Common myeloid progenitor, CD34-positive (primary cell): ENCODE results near the gene NTRK3.

ENCODE experiments used
- CTCF ChIA-PET: fragments of 350-600 bp; sonication (Branson Sonifier 250); formaldehyde crosslinking; loops from one replicate; lab custom pipeline; 2021; ENCODE audit warnings: antibody characterized with exemption; lab: Charles Lee
- POLR2A ChIA-PET: fragments of 350-600 bp; sonication (Branson Sonifier 250); formaldehyde crosslinking; loops from one replicate; lab custom pipeline; 2021; ENCODE audit warnings: antibody characterized with exemption; lab: Charles Lee
- DNase-seq, 3 donors: peaks; one replicate each; pipeline versions ENCODE4 v3.0.0 to v3.0.0-alpha.2; 2013
- H3K27ac ChIP-seq, 2 experiments: 1 replicate in 1 of 2; 2 replicates in 1 of 2; pipeline ENCODE4 v1.7.0; 2013; ENCODE audit warnings: inconsistent platforms in 2 of 2, low read length in 2 of 2, mild to moderate bottlenecking in 2 of 2, low read depth in 1 of 2, moderate library complexity in 1 of 2; ENCODE audit not compliant: severe bottlenecking in 2 of 2, insufficient read depth in 1 of 2, poor library complexity in 1 of 2
- H3K27me3 ChIP-seq, 5 experiments: replicated peaks in 2 of 5; 1 replicate in 3 of 5; 2 replicates in 2 of 5; pipeline versions ENCODE4 v1.6.1 to v1.7.0; 2013; ENCODE audit warnings: low read length in 4 of 5, mild to moderate bottlenecking in 2 of 5, moderate library complexity in 2 of 5, inconsistent platforms in 1 of 5; ENCODE audit not compliant: insufficient read depth in 5 of 5, control insufficient read depth in 4 of 5
- H3K36me3 ChIP-seq, 4 experiments: 1 replicate in 2 of 4; 2 replicates in 2 of 4; pipeline versions ENCODE4 v1.6.1 to v1.7.0; 2013; ENCODE audit warnings: low read length in 3 of 4, control low read depth in 1 of 4, mild to moderate bottlenecking in 1 of 4; ENCODE audit not compliant: control insufficient read depth in 4 of 4, insufficient read depth in 4 of 4
- H3K4me1 ChIP-seq, 4 experiments: 1 replicate in 3 of 4; 2 replicates in 1 of 4; pipeline versions ENCODE4 v1.6.1 to v1.7.1; 2013; ENCODE audit warnings: low read length in 3 of 4, mild to moderate bottlenecking in 3 of 4, control low read depth in 1 of 4, inconsistent platforms in 1 of 4, moderate library complexity in 1 of 4; ENCODE audit not compliant: control insufficient read depth in 4 of 4, insufficient read depth in 4 of 4; ENCODE audit errors: control extremely low read depth in 1 of 4
- H3K4me3 ChIP-seq, 7 experiments: 1 replicate in 4 of 7; 2 replicates in 3 of 7; pipeline versions ENCODE4 v1.5.1 to v1.7.0; 2013; ENCODE audit warnings: mild to moderate bottlenecking in 7 of 7, low read length in 6 of 7, moderate library complexity in 6 of 7, inconsistent platforms in 2 of 7, low read depth in 2 of 7, control low read depth in 1 of 7; ENCODE audit not compliant: insufficient read depth in 4 of 7, control insufficient read depth in 1 of 7; ENCODE audit errors: extremely low read depth in 1 of 7
- H3K9me3 ChIP-seq, 5 experiments: 1 replicate in 4 of 5; 2 replicates in 1 of 5; pipeline versions ENCODE4 v1.6.1 to v1.7.1; 2013; ENCODE audit warnings: low read length in 4 of 5, mild to moderate bottlenecking in 2 of 5, inconsistent platforms in 1 of 5, low read depth in 1 of 5, moderate library complexity in 1 of 5; ENCODE audit not compliant: control insufficient read depth in 4 of 5, insufficient read depth in 2 of 5; ENCODE audit errors: control extremely low read depth in 1 of 5
- WGBS: methylation state at CpG from one replicate; pipeline ENCODE4 v1.1.5; 2013; ENCODE audit not compliant: insufficient coverage; 5-methylcytosine and 5-hydroxymethylcytosine counted together

Gene NTRK3

GRCh38 chr15:87924433-87924832 lies 332.1 kb downstream of the NTRK3 start:
- no peak for DNase-seq
- no peaks in the 10 kb centered on the region for H3K36me3 ChIP-seq
- peaks cover 0 to 7% (median 0%) of the 10 kb centered on the region in 5 experiments for H3K27me3 ChIP-seq
- H3K9me3 ChIP-seq: no peaks in the 10 kb centered on the region
- H3K4me1 ChIP-seq: no peaks in the 10 kb centered on the region
- H3K4me3 ChIP-seq: no peak overlapping the region
- POLR2A ChIA-PET: no interaction called here
- no peak overlapping the region for H3K27ac ChIP-seq
- WGBS: 86% methylated on average over 1 of the region's 1 CpG
- CTCF ChIA-PET: interaction anchor here (1.0 kb wide), 1 partner anchor 22 kb away, joined by 3 read pairs; no protein-coding TSS in a partner anchor

GRCh38 chr15:87919064-87919463 lies 337.5 kb downstream of the NTRK3 start:
- H3K27ac ChIP-seq: no peak overlapping the region
- POLR2A ChIA-PET: no interaction called here
- H3K4me1 ChIP-seq: no peaks in the 10 kb centered on the region
- CTCF ChIA-PET: no interaction called here
- WGBS: 93% methylated on average over 3 of the region's 3 CpGs
- H3K9me3 ChIP-seq: no peaks in the 10 kb centered on the region
- no peaks in the 10 kb centered on the region for H3K36me3 ChIP-seq
- no peak overlapping the region for H3K4me3 ChIP-seq
- no peak for DNase-seq
- peaks cover 0 to 7% (median 0%) of the 10 kb centered on the region in 5 experiments for H3K27me3 ChIP-seq

GRCh38 chr15:87917480-87917879 lies 339.1 kb downstream of the NTRK3 start:
- no peak for DNase-seq
- 86% methylated on average over 1 of the region's 2 CpGs for WGBS
- CTCF ChIA-PET: no interaction called here

GRCh38 chr15:87916208-87916607 lies 340.3 kb downstream of the NTRK3 start:
- Histone ChIP-seq H3K4me1 (no peaks in the 10 kb centered on the region), H3K27me3 (peaks cover 0 to 5% (median 0%) of the 10 kb centered on the region in 5 experiments), H3K4me3 (no peak overlapping the region), H3K9me3 (no peaks in the 10 kb centered on the region), H3K36me3 (no peaks in the 10 kb centered on the region), H3K27ac (no peak overlapping the region)
- WGBS: 45% methylated on average over 5 of the region's 5 CpGs
- no peak for DNase-seq
- CTCF ChIA-PET: no interaction called here
- POLR2A ChIA-PET: no interaction called here

More at GRCh38 chr15:87917480-87917879, 339.1 kb downstream of the NTRK3 start:
- peaks cover 0 to 7% (median 0%) of the 10 kb centered on the region in 5 experiments for H3K27me3 ChIP-seq
- POLR2A ChIA-PET: no interaction called here
- H3K36me3 ChIP-seq: no peaks in the 10 kb centered on the region
- H3K27ac ChIP-seq: no peak overlapping the region
- H3K4me1 ChIP-seq: no peaks in the 10 kb centered on the region
- no peaks in the 10 kb centered on the region for H3K9me3 ChIP-seq
- H3K4me3 ChIP-seq: no peak overlapping the region

- Histone ChIP-seq H3K27ac (no peak overlapping the region), H3K4me1 (no peaks in the 10 kb centered on the region), H3K27me3 (peaks cover 0 to 2% (median 0%) of the 10 kb centered on the region in 5 experiments), H3K36me3 (no peaks in the 10 kb centered on the region), H3K9me3 (no peaks in the 10 kb centered on the region), H3K4me3 (no peak overlapping the region)
- POLR2A ChIA-PET: no interaction called here
- WGBS: 63% methylated on average over 4 of the region's 4 CpGs
- CTCF ChIA-PET: interaction anchor here (0.5 kb wide), 1 partner anchor 87 kb away, joined by 3 read pairs; no protein-coding TSS in a partner anchor
- no peak for DNase-seq
Measured at GRCh38 chr15:87910301-87910700, 346.2 kb downstream of the NTRK3 start.

GRCh38 chr15:87907676-87908446 lies 348.7 kb downstream of the NTRK3 start:
- no peaks in the 10 kb centered on the region for H3K36me3 ChIP-seq
- CTCF ChIA-PET: no interaction called here
- no peaks in the 10 kb centered on the region for H3K4me1 ChIP-seq
- H3K27ac ChIP-seq: no peak overlapping the region
- WGBS: 90% methylated on average over 6 of the region's 8 CpGs
- H3K9me3 ChIP-seq: no peaks in the 10 kb centered on the region
- DNase-seq: no peak
- POLR2A ChIA-PET: no interaction called here
- peaks cover 0 to 2% (median 0%) of the 10 kb centered on the region in 5 experiments for H3K27me3 ChIP-seq
- H3K4me3 ChIP-seq: no peak overlapping the region

- ChIA-PET CTCF (no interaction called here), POLR2A (no interaction called here)
- H3K36me3 ChIP-seq: no peaks in the 10 kb centered on the region
- no peaks in the 10 kb centered on the region for H3K9me3 ChIP-seq
- no peak overlapping the region for H3K27ac ChIP-seq
- H3K4me1 ChIP-seq: no peaks in the 10 kb centered on the region
- WGBS: 100% methylated on average over 3 of the region's 6 CpGs
- no peak overlapping the region for H3K4me3 ChIP-seq
- no peak for DNase-seq
- peaks cover 0 to 2% (median 0%) of the 10 kb centered on the region in 5 experiments for H3K27me3 ChIP-seq
Measured at GRCh38 chr15:87906444-87906843, 350.1 kb downstream of the NTRK3 start.
